Ishikawa (cell line): ENCODE data around the gene LUM.

Experiments used
- CEBPB ChIP-seq: IDR thresholded peaks from 2 replicates; pipeline ENCODE4 v1.6.1; 2012
- CREB1 ChIP-seq: IDR thresholded peaks from 2 replicates; pipeline ENCODE4 v1.6.1; 2012; ENCODE audit warnings: low read depth
- EGR1 ChIP-seq: IDR thresholded peaks from 2 replicates; pipeline ENCODE4 v1.6.1; 2012
- EP300 ChIP-seq: IDR thresholded peaks from 2 replicates; pipeline ENCODE4 v1.6.1; 2012; ENCODE audit warnings: borderline replicate concordance
- FOXM1 ChIP-seq: IDR thresholded peaks from 2 replicates; pipeline ENCODE4 v1.6.1; 2012; ENCODE audit warnings: low read depth, borderline replicate concordance
- MAX ChIP-seq: IDR thresholded peaks from 2 replicates; pipeline ENCODE4 v1.6.1; 2012
- NFIC ChIP-seq: IDR thresholded peaks from 2 replicates; pipeline ENCODE4 v1.6.1; 2012
- RAD21 ChIP-seq: IDR thresholded peaks from 2 replicates; pipeline ENCODE4 v1.6.1; 2012; ENCODE audit warnings: low read depth
- REST ChIP-seq: IDR thresholded peaks from 2 replicates; pipeline ENCODE4 v1.6.1; 2012; ENCODE audit warnings: low read depth, mild to moderate bottlenecking
- TAF1 ChIP-seq: IDR thresholded peaks from 2 replicates; pipeline ENCODE4 v1.6.1; 2012; ENCODE audit warnings: low read depth, mild to moderate bottlenecking
- TCF12 ChIP-seq: IDR thresholded peaks from 2 replicates; pipeline ENCODE4 v1.6.1; 2012; ENCODE audit warnings: low read depth
- TEAD4 ChIP-seq: IDR thresholded peaks from 2 replicates; pipeline ENCODE4 v1.6.1; 2012
- USF1 ChIP-seq: IDR thresholded peaks from 2 replicates; pipeline ENCODE4 v1.6.1; 2012
- YY1 ChIP-seq: IDR thresholded peaks from 2 replicates; pipeline ENCODE4 v1.6.1; 2012; ENCODE audit warnings: low read depth
- ZBTB7A ChIP-seq: IDR thresholded peaks from 2 replicates; pipeline ENCODE4 v1.6.1; 2012; ENCODE audit warnings: low read depth

Gene LUM

GRCh38 chr12:91143206-91143605 is 31.9 kb upstream of the LUM start:
- TF ChIP-seq CREB1: no peak
- TF ChIP-seq CEBPB: no peak
- no peak for TF ChIP-seq EP300
- no peak for TF ChIP-seq MAX
- no peak for TF ChIP-seq EGR1

- TF ChIP-seq YY1 (no peak), FOXM1 (no peak), RAD21 (no peak), ZBTB7A (no peak), REST (no peak), EGR1 (no peak), TAF1 (no peak), TCF12 (no peak), TEAD4 (no peak), NFIC (no peak)
Measured at GRCh38 chr12:91142221-91142631, 30.9 kb upstream of the LUM start.

GRCh38 chr12:91140026-91140931 is 29.0 kb upstream of the LUM start:
- no peak for TF ChIP-seq YY1
- no peak for TF ChIP-seq TEAD4
- no peak for TF ChIP-seq REST
- no peak for TF ChIP-seq RAD21
- no peak for TF ChIP-seq FOXM1
- no peak for TF ChIP-seq NFIC

GRCh38 chr12:91139286-91139685 is 28.0 kb upstream of the LUM start:
- no peak for TF ChIP-seq ZBTB7A
- TF ChIP-seq REST: no peak
- no peak for TF ChIP-seq YY1
- no peak for TF ChIP-seq TCF12
- no peak for TF ChIP-seq FOXM1
- no peak for TF ChIP-seq MAX
- no peak for TF ChIP-seq EGR1
- TF ChIP-seq CREB1: no peak
- no peak for TF ChIP-seq CEBPB
- no peak for TF ChIP-seq USF1
- no peak for TF ChIP-seq TAF1

- TF ChIP-seq MAX: no peak
- TF ChIP-seq FOXM1: no peak
- TF ChIP-seq NFIC: no peak
- no peak for TF ChIP-seq TAF1
- TF ChIP-seq RAD21: no peak
- no peak for TF ChIP-seq TEAD4
- no peak for TF ChIP-seq USF1
- no peak for TF ChIP-seq CREB1
- no peak for TF ChIP-seq EP300
Measured at GRCh38 chr12:91138337-91138920, 27.1 kb upstream of the LUM start.
